ENCODE measurements around the gene CTCF.
"Not testable (repeated sequence)": the region's sequence is repeated elsewhere in the genome, so short reads cannot be mapped to it uniquely, and the experiment has no call there.

The CTCF gene, protein sequence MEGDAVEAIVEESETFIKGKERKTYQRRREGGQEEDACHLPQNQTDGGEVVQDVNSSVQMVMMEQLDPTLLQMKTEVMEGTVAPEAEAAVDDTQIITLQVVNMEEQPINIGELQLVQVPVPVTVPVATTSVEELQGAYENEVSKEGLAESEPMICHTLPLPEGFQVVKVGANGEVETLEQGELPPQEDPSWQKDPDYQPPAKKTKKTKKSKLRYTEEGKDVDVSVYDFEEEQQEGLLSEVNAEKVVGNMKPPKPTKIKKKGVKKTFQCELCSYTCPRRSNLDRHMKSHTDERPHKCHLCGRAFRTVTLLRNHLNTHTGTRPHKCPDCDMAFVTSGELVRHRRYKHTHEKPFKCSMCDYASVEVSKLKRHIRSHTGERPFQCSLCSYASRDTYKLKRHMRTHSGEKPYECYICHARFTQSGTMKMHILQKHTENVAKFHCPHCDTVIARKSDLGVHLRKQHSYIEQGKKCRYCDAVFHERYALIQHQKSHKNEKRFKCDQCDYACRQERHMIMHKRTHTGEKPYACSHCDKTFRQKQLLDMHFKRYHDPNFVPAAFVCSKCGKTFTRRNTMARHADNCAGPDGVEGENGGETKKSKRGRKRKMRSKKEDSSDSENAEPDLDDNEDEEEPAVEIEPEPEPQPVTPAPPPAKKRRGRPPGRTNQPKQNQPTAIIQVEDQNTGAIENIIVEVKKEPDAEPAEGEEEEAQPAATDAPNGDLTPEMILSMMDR

GRCh38 chr16:67562526-67562917 is at the start of gene CTCF:
Gene CTCF, plus strand, starts transcription at chr16:67562526. Its CDS starts 48,307 bp downstream, at chr16:67610833.
- Histone ChIP-seq H3K27ac (ENCODE audit: low read length) (peak within 1 kb of the TSS; percentile 94), H3K4me1 (ENCODE audit: control insufficient read depth, insufficient read depth, low read length) (peaks cover 8% of the 10 kb centered on the region), H3K9me3 (ENCODE audit: control insufficient read depth in 2 of 2, low read length in 2 of 2) (no peaks in the 10 kb centered on the region), H3K4me3 (ENCODE audit: low read length in 2 of 2) (peak within 1 kb of the TSS; percentile 77 to 90), H3K9ac (ENCODE audit: low read length in 2 of 2) (peak within 1 kb of the TSS; percentile 83 to 86), H3K27me3 (ENCODE audit: control insufficient read depth in 1 of 2, insufficient read depth in 2 of 2, low read length in 2 of 2) (no peaks in the 10 kb centered on the region), H3K36me3 (ENCODE audit: control insufficient read depth in 2 of 2, insufficient read depth in 2 of 2, low read length in 2 of 2) (no peaks in the 10 kb centered on the region)

DNA sequence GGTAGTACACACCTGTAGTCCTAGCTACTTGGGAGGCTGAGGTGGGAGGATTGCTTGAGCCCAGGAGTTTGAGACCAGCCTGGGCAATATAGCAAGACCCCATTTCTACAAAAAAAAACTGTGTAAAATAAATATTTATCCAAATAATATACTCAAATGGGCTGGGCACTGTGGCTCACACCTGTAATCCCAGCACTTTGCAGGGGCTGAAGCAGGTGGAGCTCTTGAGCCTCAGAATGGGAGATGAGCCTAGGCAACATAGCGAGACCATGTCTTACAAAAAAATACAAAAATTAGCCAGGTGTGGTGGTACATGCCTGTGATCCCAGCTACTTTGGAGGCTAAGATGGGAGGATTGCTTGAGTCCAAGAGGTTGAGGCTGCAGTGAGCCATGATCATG is 48.4 kb upstream of the CTCF start:
- not testable (repeated sequence) for H3K9ac ChIP-seq (ENCODE audit: low read length in 2 of 2); H3K4me1 ChIP-seq (ENCODE audit: control insufficient read depth, insufficient read depth, low read length); H3K36me3 ChIP-seq (ENCODE audit: control insufficient read depth in 2 of 2, insufficient read depth in 2 of 2, low read length in 2 of 2); H3K9me3 ChIP-seq (ENCODE audit: control insufficient read depth in 2 of 2, low read length in 2 of 2); H3K4me3 ChIP-seq (ENCODE audit: low read length in 2 of 2); H3K27ac ChIP-seq (ENCODE audit: low read length); H3K27me3 ChIP-seq (ENCODE audit: control insufficient read depth in 1 of 2, insufficient read depth in 2 of 2, low read length in 2 of 2)

DNA sequence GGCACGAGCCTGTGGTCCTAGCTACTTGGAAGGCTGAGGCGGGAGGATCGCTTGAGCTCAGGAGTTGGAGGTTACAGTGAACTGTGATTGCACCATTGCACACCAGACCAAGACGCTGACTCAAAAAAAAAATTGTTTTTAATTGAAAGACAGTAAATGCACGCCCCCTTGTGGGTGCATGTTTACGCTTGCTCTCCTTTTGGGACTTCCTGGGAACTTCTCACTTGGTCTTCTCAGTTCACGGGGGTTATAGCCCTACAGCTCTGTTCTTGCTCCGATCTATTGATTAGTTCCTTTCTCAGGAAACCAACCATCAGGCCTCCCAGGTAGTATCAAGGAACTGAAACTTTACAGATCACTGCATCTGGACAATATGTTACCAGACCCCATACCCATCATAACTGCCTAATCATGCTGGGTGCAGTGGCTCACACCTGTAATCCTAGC is 47.9 kb upstream of the CTCF start:
- Histone ChIP-seq H3K4me3 (ENCODE audit: low read length in 2 of 2) (no peak overlapping the region), H3K36me3 (ENCODE audit: control insufficient read depth in 2 of 2, insufficient read depth in 2 of 2, low read length in 2 of 2) (no peaks in the 10 kb centered on the region), H3K27ac (ENCODE audit: low read length) (no peak overlapping the region), H3K9ac (ENCODE audit: low read length in 2 of 2) (no peak overlapping the region), H3K27me3 (ENCODE audit: control insufficient read depth in 1 of 2, insufficient read depth in 2 of 2, low read length in 2 of 2) (no peaks in the 10 kb centered on the region), H3K4me1 (ENCODE audit: control insufficient read depth, insufficient read depth, low read length) (peaks cover 2% of the 10 kb centered on the region), H3K9me3 (ENCODE audit: control insufficient read depth in 2 of 2, low read length in 2 of 2) (no peaks in the 10 kb centered on the region)

GRCh38 chr16:67516296-67517154 is 45.8 kb upstream of the CTCF start:
- Histone ChIP-seq H3K4me3 (ENCODE audit: low read length in 2 of 2) (no peak overlapping the region), H3K27ac (ENCODE audit: low read length) (no peak overlapping the region), H3K27me3 (ENCODE audit: control insufficient read depth in 1 of 2, insufficient read depth in 2 of 2, low read length in 2 of 2) (no peaks in the 10 kb centered on the region), H3K9me3 (ENCODE audit: control insufficient read depth in 2 of 2, low read length in 2 of 2) (no peaks in the 10 kb centered on the region), H3K4me1 (ENCODE audit: control insufficient read depth, insufficient read depth, low read length) (peaks cover 3% of the 10 kb centered on the region), H3K36me3 (ENCODE audit: control insufficient read depth in 2 of 2, insufficient read depth in 2 of 2, low read length in 2 of 2) (no peaks in the 10 kb centered on the region), H3K9ac (ENCODE audit: low read length in 2 of 2) (peak overlapping the region in 1 of 2 donors; percentile 22)

DNA sequence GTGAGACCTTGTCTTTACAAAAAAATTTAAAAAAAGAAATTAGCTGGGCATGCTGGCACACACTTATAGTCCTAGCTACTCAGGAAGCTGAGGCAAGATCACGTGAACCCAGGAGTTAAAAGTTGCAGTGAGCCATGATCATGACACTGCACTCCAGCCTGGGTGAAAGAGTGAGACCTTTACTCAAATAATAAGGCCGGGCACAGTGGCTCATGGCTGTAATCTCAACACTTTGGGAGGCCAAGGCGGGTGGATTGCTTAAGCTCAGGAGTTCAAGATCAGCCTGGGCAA is 45.2 kb upstream of the CTCF start:
- Histone ChIP-seq H3K9me3 (ENCODE audit: control insufficient read depth in 2 of 2, low read length in 2 of 2) (no peaks in the 10 kb centered on the region), H3K36me3 (ENCODE audit: control insufficient read depth in 2 of 2, insufficient read depth in 2 of 2, low read length in 2 of 2) (no peaks in the 10 kb centered on the region), H3K27me3 (ENCODE audit: control insufficient read depth in 1 of 2, insufficient read depth in 2 of 2, low read length in 2 of 2) (no peaks in the 10 kb centered on the region), H3K27ac (ENCODE audit: low read length) (no peak overlapping the region), H3K9ac (ENCODE audit: low read length in 2 of 2) (peak overlapping the region in 1 of 2 donors; percentile 22), H3K4me3 (ENCODE audit: low read length in 2 of 2) (no peak overlapping the region), H3K4me1 (ENCODE audit: control insufficient read depth, insufficient read depth, low read length) (peaks cover 7% of the 10 kb centered on the region)

DNA sequence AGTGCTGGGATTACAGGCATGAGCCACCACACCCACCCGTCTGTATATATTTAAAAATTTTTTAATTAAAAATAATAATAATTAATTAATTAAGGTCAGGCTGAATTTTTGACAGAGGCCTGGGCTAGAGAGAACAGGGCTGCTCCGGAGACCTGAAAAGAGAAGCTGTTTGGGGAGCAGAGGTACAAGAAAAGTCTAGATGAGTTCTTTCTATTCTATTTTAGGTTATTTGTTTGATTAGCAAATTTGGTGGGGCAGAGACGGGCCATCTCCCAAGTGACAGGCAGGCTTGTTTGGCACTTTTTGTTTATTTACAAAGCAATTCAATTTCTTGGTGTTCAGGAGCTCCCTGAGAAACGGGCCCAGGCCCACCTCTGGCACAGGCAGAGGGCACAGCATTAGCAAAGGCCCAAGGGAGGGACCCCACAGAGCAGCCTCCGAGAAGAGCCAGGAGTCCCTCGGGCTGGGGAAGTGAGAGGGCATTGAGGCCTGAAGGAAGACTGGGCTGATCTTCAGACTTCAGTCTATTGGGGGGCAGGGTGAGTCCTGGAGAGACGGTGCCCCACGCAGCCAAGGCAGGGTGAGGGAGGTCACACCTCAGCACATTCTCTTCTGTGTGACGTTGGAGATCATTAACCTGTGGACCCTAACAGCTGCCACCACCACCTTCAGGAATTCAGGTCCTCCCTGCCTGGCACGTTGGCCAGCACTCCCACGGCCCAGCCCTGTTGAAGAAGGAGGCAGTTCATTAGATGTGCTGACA is 44.5 kb upstream of the CTCF start:
- no peak overlapping the region for H3K27ac ChIP-seq (ENCODE audit: low read length)

GRCh38 chr16:67518676-67519075 is 43.6 kb upstream of the CTCF start:
- H3K27me3 ChIP-seq (ENCODE audit: control insufficient read depth in 1 of 2, insufficient read depth in 2 of 2, low read length in 2 of 2), result no peaks in the 10 kb centered on the region
- no peak overlapping the region for H3K27ac ChIP-seq (ENCODE audit: low read length)
- H3K9me3 ChIP-seq (ENCODE audit: control insufficient read depth in 2 of 2, low read length in 2 of 2), result no peaks in the 10 kb centered on the region
- peaks cover 7% of the 10 kb centered on the region for H3K4me1 ChIP-seq (ENCODE audit: control insufficient read depth, insufficient read depth, low read length)
- H3K4me3 ChIP-seq (ENCODE audit: low read length in 2 of 2), result no peak overlapping the region
- H3K9ac ChIP-seq (ENCODE audit: low read length in 2 of 2), result no peak overlapping the region
- no peaks in the 10 kb centered on the region for H3K36me3 ChIP-seq (ENCODE audit: control insufficient read depth in 2 of 2, insufficient read depth in 2 of 2, low read length in 2 of 2)

More for the DNA sequence above, 44.5 kb upstream of the CTCF start:
- H3K36me3 ChIP-seq (ENCODE audit: control insufficient read depth in 2 of 2, insufficient read depth in 2 of 2, low read length in 2 of 2), result no peaks in the 10 kb centered on the region
- peaks cover 7% of the 10 kb centered on the region for H3K4me1 ChIP-seq (ENCODE audit: control insufficient read depth, insufficient read depth, low read length)
- no peak overlapping the region for H3K9ac ChIP-seq (ENCODE audit: low read length in 2 of 2)
- no peaks in the 10 kb centered on the region for H3K27me3 ChIP-seq (ENCODE audit: control insufficient read depth in 1 of 2, insufficient read depth in 2 of 2, low read length in 2 of 2)
- no peak overlapping the region for H3K4me3 ChIP-seq (ENCODE audit: low read length in 2 of 2)
- H3K9me3 ChIP-seq (ENCODE audit: control insufficient read depth in 2 of 2, low read length in 2 of 2), result no peaks in the 10 kb centered on the region

DNA sequence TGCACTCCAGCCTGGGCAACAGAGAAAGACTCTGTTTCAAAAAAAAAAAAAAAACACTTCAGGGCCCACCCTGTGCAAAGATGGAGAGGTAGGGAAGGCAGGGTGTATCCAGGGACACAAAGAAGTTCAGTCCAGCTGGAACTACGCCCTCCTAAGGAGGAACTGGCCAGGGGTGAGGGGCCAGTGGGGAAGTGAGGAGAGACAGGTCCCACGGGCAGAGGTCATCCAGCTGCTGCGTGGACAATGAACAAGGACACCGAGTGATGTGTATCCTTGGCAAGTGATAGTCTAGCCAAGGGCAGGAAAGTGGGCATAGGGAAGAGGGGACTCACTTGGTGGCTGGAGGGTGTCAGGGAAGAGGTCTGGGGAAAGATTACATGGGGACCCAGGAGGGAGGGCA is 43.1 kb upstream of the CTCF start:
- Histone ChIP-seq H3K27me3 (ENCODE audit: control insufficient read depth in 1 of 2, insufficient read depth in 2 of 2, low read length in 2 of 2) (no peaks in the 10 kb centered on the region), H3K4me1 (ENCODE audit: control insufficient read depth, insufficient read depth, low read length) (peaks cover 7% of the 10 kb centered on the region), H3K27ac (ENCODE audit: low read length) (no peak overlapping the region), H3K9me3 (ENCODE audit: control insufficient read depth in 2 of 2, low read length in 2 of 2) (no peaks in the 10 kb centered on the region), H3K9ac (ENCODE audit: low read length in 2 of 2) (no peak overlapping the region), H3K36me3 (ENCODE audit: control insufficient read depth in 2 of 2, insufficient read depth in 2 of 2, low read length in 2 of 2) (no peaks in the 10 kb centered on the region), H3K4me3 (ENCODE audit: low read length in 2 of 2) (no peak overlapping the region)

DNA sequence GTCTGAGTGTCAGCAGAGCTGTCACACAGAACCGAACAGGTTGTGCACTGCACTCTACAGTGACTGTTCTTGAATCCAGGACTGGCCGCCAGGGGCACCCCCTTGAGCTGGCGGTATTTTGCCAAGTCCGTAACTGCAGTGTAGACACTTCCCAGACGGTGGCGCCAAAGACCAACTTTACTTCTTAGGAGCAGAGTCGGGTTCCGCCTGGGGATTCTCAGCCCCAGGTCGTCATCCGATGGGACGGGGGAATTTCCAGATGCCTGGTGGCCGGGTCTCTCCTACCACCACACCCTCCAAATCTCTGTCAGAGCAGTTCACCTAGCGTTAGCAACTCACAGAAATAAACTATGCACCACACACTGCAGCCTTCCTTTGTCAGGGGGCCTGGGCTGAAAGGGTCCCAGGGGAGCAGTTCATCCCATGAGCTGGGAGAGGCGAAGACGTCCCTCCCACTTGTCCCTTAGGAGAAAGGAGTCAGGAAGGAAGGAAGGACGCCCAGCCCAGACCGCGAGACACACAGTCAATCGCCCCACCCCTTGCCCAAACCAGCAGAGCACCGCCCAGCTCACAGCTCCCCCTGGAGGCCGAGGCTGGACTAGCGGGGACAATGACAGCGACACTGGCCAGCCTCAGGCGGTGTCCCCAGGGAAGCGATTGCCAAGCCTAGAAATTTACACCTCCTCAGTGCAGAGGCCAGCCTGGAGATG is 41.1 kb upstream of the CTCF start:
- H3K36me3 ChIP-seq (ENCODE audit: control insufficient read depth in 2 of 2, insufficient read depth in 2 of 2, low read length in 2 of 2), result no peaks in the 10 kb centered on the region
- no peaks in the 10 kb centered on the region for H3K27me3 ChIP-seq (ENCODE audit: control insufficient read depth in 1 of 2, insufficient read depth in 2 of 2, low read length in 2 of 2)
- peaks cover 7% of the 10 kb centered on the region for H3K4me1 ChIP-seq (ENCODE audit: control insufficient read depth, insufficient read depth, low read length)
- peak overlapping the region; percentile 72 to 89 for H3K9ac ChIP-seq (ENCODE audit: low read length in 2 of 2)
- H3K9me3 ChIP-seq (ENCODE audit: control insufficient read depth in 2 of 2, low read length in 2 of 2), result no peaks in the 10 kb centered on the region
- peak overlapping the region; percentile 77 to 80 for H3K4me3 ChIP-seq (ENCODE audit: low read length in 2 of 2)
- peak overlapping the region; percentile 97 for H3K27ac ChIP-seq (ENCODE audit: low read length)
